ENCODE measurements around the gene CLTB. TPM values are rescaled to one million over a fixed set of nuclear protein-coding genes. Genes with fewer than 3 reads are reported as not detected.

The CLTB gene
- total RNA-seq, 2 donors from 2014 or later: 39.6 to 57.3 TPM

DNA sequence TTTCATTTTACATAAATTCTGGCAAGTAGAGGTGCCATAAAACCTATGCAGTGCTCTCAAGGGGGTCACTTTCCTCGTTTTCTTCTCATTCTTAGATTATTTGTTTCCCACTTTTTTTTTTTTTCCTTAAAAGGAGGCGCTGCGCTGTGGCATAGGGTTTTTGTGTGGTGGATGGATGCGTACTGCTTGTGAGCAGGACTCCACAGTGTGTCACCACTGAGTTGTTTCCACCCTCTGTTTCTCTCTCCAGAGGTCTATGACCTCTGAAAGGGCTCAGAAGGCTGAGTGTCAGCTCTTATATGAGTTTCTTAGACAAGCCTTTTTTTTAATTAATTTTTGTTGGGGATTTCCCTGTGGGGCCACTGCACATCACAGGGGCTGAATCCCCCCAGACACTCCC is 13.6 kb upstream of the CLTB start:
- H3K9me3 ChIP-seq: no peaks in the 10 kb centered on the region
- H3K27me3 ChIP-seq: no peaks in the 10 kb centered on the region
- H3K27ac ChIP-seq: no peak overlapping the region
- H3K4me3 ChIP-seq: no peak overlapping the region
- DNase-seq (no peak), ATAC-seq (no peak)
- TF ChIP-seq, protein P1, sequence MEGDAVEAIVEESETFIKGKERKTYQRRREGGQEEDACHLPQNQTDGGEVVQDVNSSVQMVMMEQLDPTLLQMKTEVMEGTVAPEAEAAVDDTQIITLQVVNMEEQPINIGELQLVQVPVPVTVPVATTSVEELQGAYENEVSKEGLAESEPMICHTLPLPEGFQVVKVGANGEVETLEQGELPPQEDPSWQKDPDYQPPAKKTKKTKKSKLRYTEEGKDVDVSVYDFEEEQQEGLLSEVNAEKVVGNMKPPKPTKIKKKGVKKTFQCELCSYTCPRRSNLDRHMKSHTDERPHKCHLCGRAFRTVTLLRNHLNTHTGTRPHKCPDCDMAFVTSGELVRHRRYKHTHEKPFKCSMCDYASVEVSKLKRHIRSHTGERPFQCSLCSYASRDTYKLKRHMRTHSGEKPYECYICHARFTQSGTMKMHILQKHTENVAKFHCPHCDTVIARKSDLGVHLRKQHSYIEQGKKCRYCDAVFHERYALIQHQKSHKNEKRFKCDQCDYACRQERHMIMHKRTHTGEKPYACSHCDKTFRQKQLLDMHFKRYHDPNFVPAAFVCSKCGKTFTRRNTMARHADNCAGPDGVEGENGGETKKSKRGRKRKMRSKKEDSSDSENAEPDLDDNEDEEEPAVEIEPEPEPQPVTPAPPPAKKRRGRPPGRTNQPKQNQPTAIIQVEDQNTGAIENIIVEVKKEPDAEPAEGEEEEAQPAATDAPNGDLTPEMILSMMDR (IDR thresholded peaks at IDR 0.05): no peak
- TF ChIP-seq POLR2A (IDR thresholded peaks at IDR 0.05): no peak
- no peaks in the 10 kb centered on the region for H3K36me3 ChIP-seq (replicated peaks in 1 of 2; ENCODE audit: insufficient read depth in 1 of 2, low read depth in 2 of 2)
- no peaks in the 10 kb centered on the region for H3K4me1 ChIP-seq
- intact Hi-C loops (cut with DNase I): no loop called here
- 50 to 64% methylated on average over 4 of the region's 4 CpGs for WGBS, 2 donors

DNA sequence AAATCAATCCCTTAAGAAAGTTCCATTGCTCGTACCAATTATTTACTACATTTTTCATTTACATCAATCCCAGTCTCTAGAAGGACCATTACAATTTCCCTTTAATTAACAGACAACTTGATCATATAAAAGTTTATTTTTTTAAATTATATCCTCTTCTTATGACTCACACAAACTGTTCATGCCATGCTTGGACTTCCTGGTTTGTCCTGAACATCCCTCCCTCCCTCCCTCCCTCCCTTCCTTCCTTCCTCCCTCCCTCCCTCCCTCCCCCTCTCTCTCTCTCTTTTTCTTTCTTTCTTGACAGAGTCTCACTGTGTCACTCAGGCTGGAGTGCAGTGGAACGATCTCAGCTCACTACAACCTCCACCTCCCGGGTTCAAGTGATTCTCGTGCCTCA is 11.6 kb upstream of the CLTB start:
- H3K27ac ChIP-seq: no peak overlapping the region
- H3K27me3 ChIP-seq: no peaks in the 10 kb centered on the region
- ATAC-seq (no peak), DNase-seq (no peak)
- no peak overlapping the region for H3K4me3 ChIP-seq
- no peaks in the 10 kb centered on the region for H3K9me3 ChIP-seq
- intact Hi-C loops (cut with DNase I): no loop called here
- no peaks in the 10 kb centered on the region for H3K36me3 ChIP-seq (replicated peaks in 1 of 2; ENCODE audit: insufficient read depth in 1 of 2, low read depth in 2 of 2)
- WGBS, 2 donors: 60 to 64% methylated on average over 4 of the region's 4 CpGs
- TF ChIP-seq, protein P1 (IDR thresholded peaks at IDR 0.05): no peak
- TF ChIP-seq POLR2A (IDR thresholded peaks at IDR 0.05): no peak
- no peaks in the 10 kb centered on the region for H3K4me1 ChIP-seq

DNA sequence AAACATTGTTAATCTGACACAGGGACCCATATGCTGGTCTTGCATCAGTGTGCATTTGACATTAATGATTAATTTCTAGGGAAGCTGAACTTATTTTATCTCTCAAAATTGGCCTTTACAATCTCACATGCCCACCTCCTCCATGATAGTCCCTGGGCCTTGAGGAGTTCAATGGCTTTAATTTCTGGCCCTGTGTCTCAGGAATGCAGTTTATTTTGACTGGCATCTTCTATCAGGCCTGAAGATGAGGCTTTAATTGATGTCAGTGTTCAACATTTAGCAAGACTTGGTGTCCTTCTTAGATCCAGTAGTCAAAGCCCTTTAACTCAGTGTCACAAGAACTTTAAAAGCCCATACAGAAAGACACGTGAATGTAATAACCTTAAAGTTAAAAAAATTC is 10.5 kb upstream of the CLTB start:
- H3K4me1 ChIP-seq: no peaks in the 10 kb centered on the region
- TF ChIP-seq POLR2A (IDR thresholded peaks at IDR 0.05): no peak
- TF ChIP-seq, protein P1 (IDR thresholded peaks at IDR 0.05): no peak
- H3K27me3 ChIP-seq: no peaks in the 10 kb centered on the region
- intact Hi-C loops (cut with DNase I): no loop called here
- H3K4me3 ChIP-seq: no peak overlapping the region
- DNase-seq (no peak), ATAC-seq (no peak)
- no peaks in the 10 kb centered on the region for H3K36me3 ChIP-seq (replicated peaks in 1 of 2; ENCODE audit: insufficient read depth in 1 of 2, low read depth in 2 of 2)
- WGBS, 2 donors: 44 to 65% methylated on average over 1 of the region's 1 CpG
- H3K9me3 ChIP-seq: no peaks in the 10 kb centered on the region
- H3K27ac ChIP-seq: no peak overlapping the region

- ATAC-seq (no peak), DNase-seq (no peak)
- H3K27ac ChIP-seq: no peak overlapping the region
- H3K27me3 ChIP-seq: no peaks in the 10 kb centered on the region
- no peak for TF ChIP-seq POLR2A (IDR thresholded peaks at IDR 0.05)
- TF ChIP-seq, protein P1 (IDR thresholded peaks at IDR 0.05): no peak
- intact Hi-C loops (cut with DNase I): no loop called here
- 68 to 81% methylated on average over 1 of the region's 1 CpG for WGBS, 2 donors
- H3K36me3 ChIP-seq (replicated peaks in 1 of 2; ENCODE audit: insufficient read depth in 1 of 2, low read depth in 2 of 2): no peaks in the 10 kb centered on the region
- H3K9me3 ChIP-seq: no peaks in the 10 kb centered on the region
- no peak overlapping the region for H3K4me3 ChIP-seq
- H3K4me1 ChIP-seq: no peaks in the 10 kb centered on the region
Measured at GRCh38 chr5:176425791-176426190, 9.5 kb upstream of the CLTB start.

GRCh38 chr5:176425138-176425537 is 8.8 kb upstream of the CLTB start:
- H3K36me3 ChIP-seq (replicated peaks in 1 of 2; ENCODE audit: insufficient read depth in 1 of 2, low read depth in 2 of 2): no peaks in the 10 kb centered on the region
- H3K4me1 ChIP-seq: no peaks in the 10 kb centered on the region
- H3K27me3 ChIP-seq: no peaks in the 10 kb centered on the region
- no peak for TF ChIP-seq POLR2A (IDR thresholded peaks at IDR 0.05)
- TF ChIP-seq, protein P1 (IDR thresholded peaks at IDR 0.05): no peak
- no peak for DNase-seq
- H3K9me3 ChIP-seq: no peaks in the 10 kb centered on the region
- ATAC-seq: no peak
- no peak overlapping the region for H3K4me3 ChIP-seq
- WGBS, 2 donors: 83 to 94% methylated on average over 1 of the region's 1 CpG
- intact Hi-C loops (cut with DNase I): no loop called here
- H3K27ac ChIP-seq: no peak overlapping the region

Measured in body of pancreas (tissue), 4 donors.